Dendritic cell treated with granulocyte-macrophage colony-stimulating factor and Interleukin-4, amounts not matched to agents 40 ng/mL and 50 ng/mL, for 4 days (primary cell): Measurements from ENCODE around the gene RIPPLY3.
"Not testable (repeated sequence)": the region's sequence is repeated elsewhere in the genome, so short reads cannot be mapped to it uniquely, and the experiment has no call there.

Source experiments
- H3K27ac Mint-ChIP-seq: one replicate; pipeline ENCODE4 v1.8.0; 2022; ENCODE audit warnings: mild to moderate bottlenecking, mixed read lengths
- H3K27me3 Mint-ChIP-seq: one replicate; pipeline ENCODE4 v1.8.0; 2022; ENCODE audit warnings: mild to moderate bottlenecking, mixed read lengths
- H3K36me3 Mint-ChIP-seq: one replicate; pipeline ENCODE4 v1.8.0; 2022; ENCODE audit warnings: low read depth, mixed read lengths
- H3K4me1 Mint-ChIP-seq: one replicate; pipeline ENCODE4 v1.8.0; 2022; ENCODE audit warnings: low read depth, mixed read lengths
- H3K4me3 Mint-ChIP-seq: one replicate; pipeline ENCODE4 v1.8.0; 2022; ENCODE audit warnings: mild to moderate bottlenecking, moderate library complexity, mixed read lengths
- H3K9me3 Mint-ChIP-seq: one replicate; pipeline ENCODE4 v1.8.0; 2022; ENCODE audit warnings: mixed read lengths
- intact Hi-C: fragments of 100-400 bp; cut with micrococcal nuclease; formaldehyde crosslinking; loops from one replicate; pipeline ENCODE4 v1.15.0; 2022

Gene RIPPLY3

DNA sequence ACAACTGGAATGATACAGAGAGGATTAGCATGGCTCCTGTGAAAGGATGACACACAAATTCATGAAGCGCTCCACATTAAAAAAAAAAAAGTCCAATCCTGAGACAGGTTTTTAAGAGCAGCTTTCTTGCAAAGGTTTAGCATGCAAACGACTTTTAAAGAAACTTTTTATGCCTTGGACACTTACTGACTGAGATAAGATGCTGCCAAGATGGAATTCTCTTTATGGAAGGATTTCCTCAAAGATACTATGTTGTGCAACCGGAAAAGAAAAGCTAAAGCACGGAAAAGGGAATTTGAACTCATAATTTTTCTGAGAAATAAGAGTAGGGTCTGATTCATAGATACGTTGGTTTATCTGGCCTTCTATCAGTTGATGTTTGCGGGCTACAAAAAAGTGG lies 39.1 kb downstream of the RIPPLY3 start:
- H3K36me3 Mint-ChIP-seq, result no peaks in the 10 kb centered on the region
- H3K4me3 Mint-ChIP-seq, result no peak overlapping the region
- no peaks in the 10 kb centered on the region for H3K9me3 Mint-ChIP-seq
- intact Hi-C loops, result no loop called here
- no peaks in the 10 kb centered on the region for H3K27me3 Mint-ChIP-seq
- no peak overlapping the region for H3K27ac Mint-ChIP-seq
- peaks cover 8% of the 10 kb centered on the region for H3K4me1 Mint-ChIP-seq

DNA sequence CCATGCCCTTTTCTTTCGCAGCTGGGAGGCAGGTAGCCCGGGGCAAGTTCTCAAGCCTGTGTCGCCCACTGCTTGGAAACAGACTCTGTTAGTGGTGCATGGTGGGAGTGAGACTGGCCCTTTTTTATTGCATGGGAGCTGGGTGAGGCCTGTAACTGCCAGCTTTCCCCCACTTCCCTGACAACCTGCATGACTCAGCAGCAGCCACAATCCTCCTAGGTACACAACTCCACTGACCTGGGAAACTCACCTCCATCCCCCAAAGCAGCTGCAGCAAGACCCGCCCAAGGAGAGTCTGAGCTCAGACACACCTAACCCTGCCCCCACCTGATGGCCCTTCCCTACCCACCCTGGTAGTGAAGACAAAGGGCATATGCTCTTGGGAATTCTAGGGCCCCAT lies 40.6 kb downstream of the RIPPLY3 start:
- no peaks in the 10 kb centered on the region for H3K27me3 Mint-ChIP-seq
- peaks cover 8% of the 10 kb centered on the region for H3K4me1 Mint-ChIP-seq
- no peak overlapping the region for H3K4me3 Mint-ChIP-seq
- no peaks in the 10 kb centered on the region for H3K36me3 Mint-ChIP-seq
- no peak overlapping the region for H3K27ac Mint-ChIP-seq
- intact Hi-C loops, result no loop called here
- no peaks in the 10 kb centered on the region for H3K9me3 Mint-ChIP-seq

DNA sequence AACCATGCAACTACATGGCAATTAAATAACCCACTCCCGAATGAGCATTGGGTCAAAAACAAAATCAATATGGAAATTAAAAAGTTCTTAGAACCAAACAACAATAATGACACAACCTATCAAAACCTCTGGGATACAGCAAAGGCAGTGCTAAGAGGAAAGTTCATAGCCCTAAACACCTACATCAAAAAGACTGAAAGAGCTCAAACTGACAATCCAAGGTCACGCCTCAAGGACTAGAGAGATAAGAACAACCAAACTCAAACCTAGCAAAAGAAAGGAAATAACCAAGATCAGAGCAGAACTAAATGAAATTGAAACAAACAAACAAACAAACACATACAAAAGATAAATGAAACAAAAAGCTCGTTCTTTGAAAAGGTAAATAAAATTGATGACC lies 43.2 kb downstream of the RIPPLY3 start:
- H3K27ac Mint-ChIP-seq, H3K36me3 Mint-ChIP-seq, intact Hi-C loops, H3K9me3 Mint-ChIP-seq, H3K4me1 Mint-ChIP-seq, H3K27me3 Mint-ChIP-seq, H3K4me3 Mint-ChIP-seq: not testable (repeated sequence)

DNA sequence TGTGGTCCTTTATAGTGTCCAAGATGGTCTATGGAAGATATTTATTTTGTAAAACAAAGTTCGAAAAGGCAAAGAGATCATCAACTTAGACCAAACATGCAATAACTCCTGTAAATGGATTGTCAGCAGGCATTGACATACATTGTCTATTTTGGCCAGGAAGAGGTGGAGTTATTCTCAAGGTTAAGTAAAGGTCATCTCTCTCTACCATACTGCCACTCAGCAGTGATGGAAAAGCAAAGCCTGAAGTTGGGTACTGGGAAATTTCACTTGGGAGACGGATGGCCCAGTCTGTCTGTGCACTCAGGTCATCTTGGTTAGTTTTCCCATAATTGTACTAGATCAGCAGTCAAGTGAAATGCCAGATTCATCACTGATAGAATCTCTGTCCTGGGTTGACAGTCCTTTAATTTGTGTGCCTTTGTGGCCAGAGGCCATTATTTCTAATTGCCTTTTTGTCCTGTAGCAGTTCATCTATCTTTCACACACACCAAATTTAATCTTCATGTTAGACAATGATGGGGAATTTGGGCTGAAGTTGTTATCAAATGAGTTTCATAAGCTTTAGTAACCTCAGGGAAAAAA lies 48.9 kb downstream of the RIPPLY3 start:
- intact Hi-C loops, result no loop called here
- no peaks in the 10 kb centered on the region for H3K27me3 Mint-ChIP-seq
- H3K4me1 Mint-ChIP-seq, result no peaks in the 10 kb centered on the region
- H3K36me3 Mint-ChIP-seq, result no peaks in the 10 kb centered on the region
- no peak overlapping the region for H3K27ac Mint-ChIP-seq
- H3K9me3 Mint-ChIP-seq, result peaks cover 7% of the 10 kb centered on the region
- no peak overlapping the region for H3K4me3 Mint-ChIP-seq

DNA sequence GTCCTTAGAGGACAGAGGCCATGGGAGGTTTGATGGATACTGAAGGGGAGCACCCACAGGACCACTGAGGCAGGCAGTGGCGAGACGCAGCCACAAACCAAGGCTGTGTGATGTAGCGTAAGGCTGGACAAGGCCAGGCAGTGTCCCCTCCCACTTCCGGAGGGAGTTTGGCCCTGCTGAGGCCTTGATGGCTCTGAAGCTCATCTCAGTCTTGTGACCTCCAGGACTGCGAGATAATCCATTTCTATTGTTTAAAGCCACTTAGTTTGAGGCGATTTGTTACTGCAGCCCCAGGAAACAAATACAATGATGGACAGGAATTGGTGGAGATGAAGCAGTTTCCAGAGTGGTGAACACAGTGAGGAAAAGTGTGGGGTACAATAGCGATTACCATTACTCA lies 51.1 kb downstream of the RIPPLY3 start:
- no peak overlapping the region for H3K27ac Mint-ChIP-seq
- no peak overlapping the region for H3K4me3 Mint-ChIP-seq
- no peaks in the 10 kb centered on the region for H3K36me3 Mint-ChIP-seq
- H3K4me1 Mint-ChIP-seq, result no peaks in the 10 kb centered on the region
- H3K27me3 Mint-ChIP-seq, result no peaks in the 10 kb centered on the region
- intact Hi-C loops, result no loop called here
- peaks cover 7% of the 10 kb centered on the region for H3K9me3 Mint-ChIP-seq

DNA sequence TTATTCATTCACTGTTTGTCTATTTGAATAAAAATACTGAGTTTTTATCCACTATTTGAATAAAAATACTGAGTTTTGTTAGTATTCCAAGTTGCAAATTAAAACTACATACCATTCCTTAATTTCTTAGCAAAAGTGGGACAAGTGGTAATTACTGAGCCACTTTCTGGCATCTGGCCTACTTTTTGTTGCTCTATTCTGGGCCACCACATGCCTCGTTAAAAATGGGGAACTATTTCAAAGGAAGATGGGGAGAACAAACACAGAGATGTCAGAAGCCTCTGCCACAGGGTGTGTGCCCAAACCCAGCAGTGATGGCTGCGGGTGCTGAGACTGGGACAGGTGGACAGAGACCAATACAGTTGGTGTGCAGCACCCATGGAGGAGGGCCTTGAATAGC lies 51.8 kb downstream of the RIPPLY3 start:
- Mint-ChIP-seq H3K27ac (no peak overlapping the region), H3K9me3 (peaks cover 7% of the 10 kb centered on the region), H3K4me1 (no peaks in the 10 kb centered on the region)

DNA sequence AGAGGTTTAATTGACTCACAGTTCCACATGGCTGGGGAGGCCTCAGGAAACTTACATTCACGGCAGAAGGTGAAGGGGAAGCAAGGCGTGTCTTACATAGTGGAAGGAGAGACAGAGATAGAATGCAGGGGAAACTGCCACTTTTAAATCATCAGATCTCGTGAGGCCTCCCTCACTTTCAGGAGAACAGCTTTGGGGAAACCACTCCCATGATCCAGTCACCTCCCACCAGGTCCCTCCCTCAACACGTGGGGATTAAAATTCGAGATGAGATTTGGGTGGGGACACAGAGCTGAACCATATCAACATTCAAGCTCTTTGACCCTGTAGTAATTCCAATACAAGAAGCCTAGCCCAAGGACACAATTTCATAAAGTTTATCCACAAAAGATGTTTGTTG lies 52.7 kb downstream of the RIPPLY3 start:
- Mint-ChIP-seq H3K9me3 (peaks cover 7% of the 10 kb centered on the region), H3K27ac (no peak overlapping the region), H3K4me1 (no peaks in the 10 kb centered on the region), H3K36me3 (no peaks in the 10 kb centered on the region), H3K27me3 (no peaks in the 10 kb centered on the region), H3K4me3 (no peak overlapping the region)
- intact Hi-C loops, result no loop called here

More for the DNA sequence above, 51.8 kb downstream of the RIPPLY3 start:
- Mint-ChIP-seq H3K36me3 (no peaks in the 10 kb centered on the region), H3K27me3 (no peaks in the 10 kb centered on the region), H3K4me3 (no peak overlapping the region)
- intact Hi-C loops, result no loop called here

DNA sequence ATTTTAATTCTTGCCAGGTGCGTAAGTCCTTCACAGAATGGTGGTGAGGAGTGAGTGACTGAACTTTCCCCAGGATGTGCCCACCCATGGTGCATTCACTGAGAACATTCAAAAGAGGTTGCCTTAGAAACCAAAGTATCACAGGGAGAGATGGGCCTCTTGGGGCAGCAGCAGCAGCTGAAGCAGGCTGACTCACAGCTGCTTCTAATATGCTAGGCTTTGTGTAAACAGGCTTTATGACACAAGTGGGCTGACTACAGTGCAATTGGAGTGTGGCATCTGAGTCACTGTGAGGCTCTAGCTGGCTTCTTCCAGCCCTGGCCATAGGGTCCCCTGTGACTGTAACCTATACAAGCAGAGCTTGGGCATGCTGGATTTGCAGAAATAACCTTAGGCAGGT lies 53.8 kb downstream of the RIPPLY3 start:
- peaks cover 8% of the 10 kb centered on the region for H3K36me3 Mint-ChIP-seq
- H3K4me3 Mint-ChIP-seq, result no peak overlapping the region
- intact Hi-C loops, result no loop called here
- H3K27me3 Mint-ChIP-seq, result no peaks in the 10 kb centered on the region
- H3K9me3 Mint-ChIP-seq, result peaks cover 7% of the 10 kb centered on the region
- H3K4me1 Mint-ChIP-seq, result peaks cover 6% of the 10 kb centered on the region
- no peak overlapping the region for H3K27ac Mint-ChIP-seq

DNA sequence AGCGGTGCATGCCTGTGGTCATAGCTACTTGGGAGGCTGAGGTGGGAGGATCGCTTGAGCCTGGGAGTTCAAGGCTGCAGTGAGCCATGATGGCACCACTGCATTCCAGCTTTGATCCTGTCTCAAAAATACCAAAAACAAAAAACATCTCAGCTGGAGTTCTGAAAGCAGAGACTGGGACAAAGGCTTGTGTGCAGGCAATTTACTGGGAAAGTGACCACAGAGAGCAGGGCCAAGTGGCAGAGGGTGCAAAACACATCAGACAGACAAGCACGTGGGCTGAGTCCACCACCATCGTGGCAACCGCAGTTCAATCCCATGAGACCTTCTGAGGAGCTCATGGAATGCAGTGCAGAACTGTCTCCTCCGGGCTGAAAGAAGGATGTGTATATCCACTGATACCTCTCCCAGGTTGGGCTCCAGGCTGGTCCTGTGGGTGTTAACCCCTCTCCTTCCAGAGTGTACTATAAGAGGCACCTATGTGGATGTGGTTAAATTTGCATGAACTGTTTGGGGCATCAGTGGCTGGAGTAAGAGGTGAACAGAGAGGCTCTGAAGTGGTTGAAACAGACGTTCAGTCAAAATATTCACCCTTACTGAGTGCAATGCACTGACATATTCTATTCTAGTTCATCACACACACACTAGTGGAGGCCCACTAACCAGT lies 55.6 kb downstream of the RIPPLY3 start:
- Mint-ChIP-seq H3K27me3 (no peaks in the 10 kb centered on the region), H3K36me3 (peaks cover 24% of the 10 kb centered on the region), H3K27ac (no peak overlapping the region), H3K4me3 (no peak overlapping the region), H3K4me1 (peaks cover 6% of the 10 kb centered on the region), H3K9me3 (no peaks in the 10 kb centered on the region)
- intact Hi-C loops, result no loop called here

DNA sequence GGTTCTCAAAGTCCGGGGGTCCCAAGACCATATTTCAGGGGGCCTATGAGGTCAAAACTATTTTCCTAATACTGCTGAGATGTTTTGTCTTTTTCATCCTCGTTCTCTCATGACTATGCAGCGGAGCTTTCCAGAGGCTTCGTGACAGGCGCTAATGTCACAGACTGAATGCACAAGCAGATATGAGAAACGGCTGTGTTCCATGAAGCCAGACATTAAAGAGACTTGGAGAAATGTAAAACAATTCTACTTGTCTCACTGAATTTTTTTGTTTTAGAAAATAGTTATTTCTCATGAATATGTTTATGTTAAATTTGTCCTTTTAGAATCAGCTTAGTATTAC lies 56.1 kb downstream of the RIPPLY3 start:
- Mint-ChIP-seq H3K27ac (no peak overlapping the region), H3K36me3 (peaks cover 29% of the 10 kb centered on the region), H3K9me3 (no peaks in the 10 kb centered on the region), H3K4me1 (peaks cover 9% of the 10 kb centered on the region), H3K27me3 (no peaks in the 10 kb centered on the region), H3K4me3 (no peak overlapping the region)
- intact Hi-C loops, result no loop called here

DNA sequence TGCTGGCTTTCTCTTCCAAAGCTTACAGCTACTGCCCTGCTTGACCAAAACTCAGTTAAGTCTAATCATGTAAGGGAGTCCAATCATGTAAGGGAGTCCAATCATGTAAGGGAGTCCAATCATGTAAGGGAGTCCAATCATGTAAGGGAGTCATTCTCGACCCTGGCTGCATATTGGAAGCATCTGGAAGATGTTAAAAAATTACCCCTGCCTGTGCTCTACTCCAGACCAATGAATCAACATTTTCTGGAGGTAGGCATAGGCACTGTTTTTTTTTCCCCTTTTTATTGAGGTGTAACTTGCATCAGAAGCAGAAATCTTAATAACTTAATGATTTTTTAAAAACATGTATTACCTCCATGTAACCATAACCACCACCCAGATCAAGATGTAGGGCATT lies 56.9 kb downstream of the RIPPLY3 start:
- Mint-ChIP-seq H3K27me3 (no peaks in the 10 kb centered on the region), H3K9me3 (no peaks in the 10 kb centered on the region), H3K4me3 (no peak overlapping the region), H3K27ac (no peak overlapping the region), H3K36me3 (peaks cover 38% of the 10 kb centered on the region), H3K4me1 (peaks cover 14% of the 10 kb centered on the region)
- intact Hi-C loops, result no loop called here

DNA sequence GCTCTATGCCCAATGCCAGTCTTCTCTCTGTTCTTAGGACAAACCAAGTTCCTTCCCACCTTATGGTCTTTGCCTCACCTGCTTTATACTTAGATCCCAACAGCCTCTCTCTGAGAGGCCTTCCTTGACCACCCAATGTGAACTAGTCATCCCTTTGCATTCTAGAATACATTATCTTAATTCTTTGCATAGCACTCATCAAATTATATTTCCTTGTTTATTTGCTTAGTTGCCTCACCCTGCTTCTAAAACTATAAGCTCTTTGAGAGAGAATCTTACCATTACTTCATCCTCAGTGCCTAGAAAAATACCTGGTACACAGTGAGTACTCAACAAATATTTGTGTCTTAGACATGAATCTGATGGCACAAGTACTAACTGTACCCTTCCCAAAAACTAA lies 58.3 kb downstream of the RIPPLY3 start:
- Mint-ChIP-seq H3K36me3 (peaks cover 45% of the 10 kb centered on the region), H3K9me3 (no peaks in the 10 kb centered on the region), H3K4me1 (peaks cover 20% of the 10 kb centered on the region), H3K27ac (no peak overlapping the region), H3K27me3 (no peaks in the 10 kb centered on the region), H3K4me3 (no peak overlapping the region)
- intact Hi-C loops, result no loop called here

DNA sequence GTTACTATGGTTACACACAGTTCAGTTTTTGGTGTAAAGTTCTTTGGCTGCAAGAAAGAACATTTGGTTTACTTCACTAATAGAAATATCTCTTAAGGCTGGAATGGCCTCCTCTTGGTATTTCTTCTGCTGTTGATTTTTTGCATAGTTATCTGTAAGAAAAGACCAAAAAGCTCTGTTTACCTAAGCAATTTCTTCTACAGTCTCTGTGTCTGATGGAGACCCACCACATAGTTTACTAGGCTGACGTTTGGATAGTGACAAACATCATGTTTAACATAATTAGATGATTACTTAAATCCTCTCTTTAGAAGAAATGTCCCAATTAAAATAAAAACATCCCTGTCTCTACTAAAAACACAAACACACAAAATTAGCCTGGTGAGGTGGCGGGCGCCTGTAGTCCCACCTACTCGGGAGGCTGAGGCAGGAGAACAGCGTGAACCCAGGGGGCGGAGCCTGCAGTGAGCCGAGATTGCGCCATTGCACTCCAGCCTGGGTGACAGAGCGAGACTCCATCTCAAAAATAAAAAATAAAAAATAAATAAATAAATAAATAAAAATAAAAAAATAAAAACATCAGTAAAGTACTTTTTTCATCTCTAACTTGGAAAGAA lies 59.2 kb downstream of the RIPPLY3 start:
- intact Hi-C loops, result no loop called here
- Mint-ChIP-seq H3K27me3 (no peaks in the 10 kb centered on the region), H3K4me3 (no peak overlapping the region), H3K27ac (no peak overlapping the region), H3K36me3 (peaks cover 45% of the 10 kb centered on the region), H3K4me1 (peaks cover 29% of the 10 kb centered on the region), H3K9me3 (no peaks in the 10 kb centered on the region)
